CD4-positive, alpha-beta T cell treated with Interleukin-17A for 1 hour (primary cell): ENCODE measurements around the gene BNIP3.

Experiments
- DNase-seq: peaks from one replicate; pipeline ENCODE4 v3.0.0-alpha.2; 2020

BNIP3 gene, protein sequence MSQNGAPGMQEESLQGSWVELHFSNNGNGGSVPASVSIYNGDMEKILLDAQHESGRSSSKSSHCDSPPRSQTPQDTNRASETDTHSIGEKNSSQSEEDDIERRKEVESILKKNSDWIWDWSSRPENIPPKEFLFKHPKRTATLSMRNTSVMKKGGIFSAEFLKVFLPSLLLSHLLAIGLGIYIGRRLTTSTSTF

DNA sequence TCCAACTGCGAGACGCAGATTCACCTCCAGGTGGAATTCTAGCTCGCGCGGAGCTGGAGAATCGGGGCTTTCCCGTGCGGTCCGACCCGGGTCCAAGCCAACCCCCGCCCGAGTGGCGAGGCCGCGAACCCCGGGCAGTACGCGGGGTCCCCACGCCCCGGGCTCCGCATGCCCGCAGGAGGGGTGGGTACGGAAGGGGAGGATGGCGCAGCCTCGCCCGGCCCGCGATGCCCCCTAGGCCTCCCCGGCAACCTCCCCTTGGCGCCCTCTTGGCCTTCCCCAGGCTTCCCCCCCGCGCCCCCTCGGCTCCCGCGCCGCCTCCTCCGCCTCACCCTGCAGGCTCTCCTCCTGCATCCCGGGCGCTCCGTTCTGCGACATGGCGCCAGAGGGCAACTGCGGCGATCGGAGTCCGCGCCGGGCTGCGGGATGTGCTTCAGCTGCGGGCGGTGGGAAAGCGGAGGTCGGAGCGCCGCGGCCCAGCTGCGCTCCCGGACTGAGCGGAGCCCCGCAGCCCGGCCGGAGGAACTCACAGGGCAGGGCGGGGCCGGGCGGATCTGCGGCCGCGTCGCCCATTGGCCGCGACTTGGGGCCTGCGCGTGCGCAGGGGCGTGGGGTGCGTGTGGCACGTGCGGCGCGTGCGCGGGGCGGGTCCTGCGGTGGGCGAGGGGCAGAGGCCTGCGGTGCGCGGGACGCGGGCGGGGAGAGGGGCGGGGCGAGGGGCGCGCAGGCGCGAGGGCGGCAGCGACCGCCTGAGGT, at the start of gene BNIP3:
Gene BNIP3 (minus strand): TSS at position 495 of the 756 bp plus-strand sequence. CDS start 117 bp downstream, at position 378.
- DNase-seq: peak; percentile 95

DNA sequence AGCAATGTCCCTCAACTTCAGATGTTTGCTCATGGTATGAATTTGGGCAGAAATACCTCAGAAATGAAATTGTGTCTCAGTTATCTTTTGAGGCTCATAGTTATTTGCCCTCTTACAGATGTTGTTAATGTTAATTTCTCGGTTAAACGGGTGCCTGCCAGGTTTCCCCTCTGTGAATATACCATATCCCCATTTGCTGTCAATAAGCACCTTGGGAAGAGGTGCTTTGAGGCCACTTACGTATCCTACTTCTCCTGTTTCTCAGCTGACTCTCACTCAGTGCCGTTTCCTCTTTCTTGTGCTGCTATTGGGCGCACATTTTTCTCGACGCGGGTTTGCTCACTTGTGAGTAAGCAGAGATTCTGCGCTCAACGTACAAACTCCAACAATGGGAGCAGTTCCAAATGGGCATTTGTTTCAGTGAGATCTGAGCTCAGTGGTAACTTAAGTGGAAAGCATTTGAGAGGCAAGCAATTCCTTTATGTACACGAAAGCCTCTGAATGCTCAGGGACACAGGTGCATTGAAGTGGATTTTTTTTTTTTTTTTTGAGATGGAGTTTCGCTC, 49.3 kb upstream of the BNIP3 start:
- no peak for DNase-seq

DNA sequence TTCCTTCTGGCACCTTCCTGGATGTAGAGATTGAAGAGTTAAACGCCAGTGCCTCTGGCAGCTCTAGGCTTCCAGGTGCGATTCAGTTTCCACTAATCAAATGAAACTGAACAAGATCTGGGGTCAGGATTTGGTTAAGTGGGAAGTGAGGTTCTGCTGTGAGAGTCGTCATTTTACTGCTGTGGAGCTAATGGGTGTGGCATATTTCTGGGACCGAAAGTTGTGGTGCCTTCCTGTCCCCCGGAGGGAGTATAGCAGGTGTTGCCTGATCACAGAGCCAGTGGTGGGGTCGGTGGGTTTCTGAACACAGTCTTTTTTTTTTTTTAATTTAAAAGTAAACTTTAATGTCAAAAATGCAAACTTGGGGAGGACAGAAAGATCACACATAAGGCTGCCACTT, 47.0 kb upstream of the BNIP3 start:
- DNase-seq: no peak

DNA sequence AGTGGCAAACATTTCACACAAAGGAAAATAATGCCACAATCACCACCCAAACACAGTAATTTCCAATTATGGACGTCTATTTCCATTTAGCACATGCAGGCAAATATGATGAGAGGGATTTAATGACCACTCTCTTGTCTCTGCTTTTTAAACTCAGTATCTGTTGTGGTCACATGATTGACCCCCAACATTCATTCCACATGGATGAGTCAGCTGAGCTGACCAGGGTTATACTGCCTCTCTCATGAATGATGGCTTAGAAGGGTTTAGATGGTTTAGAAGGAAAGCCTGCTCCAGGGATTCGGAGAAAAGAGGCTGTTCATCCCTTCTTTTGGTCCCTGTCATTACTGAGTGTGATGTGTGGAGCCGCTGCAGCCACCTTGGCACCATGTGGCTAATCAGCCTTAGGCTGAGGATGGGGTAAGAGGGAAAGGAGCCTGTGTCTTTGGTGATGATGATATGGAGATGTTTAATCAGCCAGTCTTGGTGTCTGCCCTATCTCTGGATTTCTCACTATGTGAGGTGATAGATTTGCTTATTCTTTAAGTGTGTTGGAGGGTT, 45.8 kb upstream of the BNIP3 start:
- DNase-seq: no peak

DNA sequence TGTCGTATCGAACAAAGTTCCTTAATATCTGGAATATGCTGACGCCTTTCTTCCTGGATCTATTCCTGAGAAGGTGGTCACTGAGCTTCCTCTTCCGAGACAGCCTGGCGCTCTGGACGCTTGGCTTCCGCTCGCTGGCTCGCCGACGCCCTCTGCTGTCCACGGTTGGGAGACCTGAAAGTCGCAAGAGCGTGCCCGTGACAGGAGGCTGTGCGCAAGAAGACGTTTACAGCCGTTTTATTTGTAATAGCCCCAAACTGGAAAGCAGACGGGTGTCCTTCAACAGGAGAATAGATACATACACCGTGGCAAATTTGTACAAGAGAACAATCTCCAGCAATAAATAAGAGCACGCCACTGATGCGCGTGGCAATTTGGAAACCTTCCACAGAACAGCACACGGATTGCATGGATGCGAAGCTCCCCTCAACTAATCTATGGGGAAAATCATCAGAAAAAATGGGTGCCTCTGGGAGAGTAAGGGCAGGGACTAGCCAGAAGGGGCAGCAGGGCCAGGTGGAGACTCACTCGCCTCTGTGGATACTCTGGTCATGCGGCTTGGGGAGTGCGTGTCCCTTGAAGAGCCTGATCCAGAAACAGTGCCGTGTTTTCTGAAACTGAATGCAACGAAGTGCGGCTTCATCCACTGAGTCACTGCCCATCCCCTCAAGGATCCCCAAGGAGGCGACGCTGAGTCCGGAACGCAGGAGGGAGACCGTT, 41.5 kb upstream of the BNIP3 start:
- DNase-seq: peak; percentile 72

DNA sequence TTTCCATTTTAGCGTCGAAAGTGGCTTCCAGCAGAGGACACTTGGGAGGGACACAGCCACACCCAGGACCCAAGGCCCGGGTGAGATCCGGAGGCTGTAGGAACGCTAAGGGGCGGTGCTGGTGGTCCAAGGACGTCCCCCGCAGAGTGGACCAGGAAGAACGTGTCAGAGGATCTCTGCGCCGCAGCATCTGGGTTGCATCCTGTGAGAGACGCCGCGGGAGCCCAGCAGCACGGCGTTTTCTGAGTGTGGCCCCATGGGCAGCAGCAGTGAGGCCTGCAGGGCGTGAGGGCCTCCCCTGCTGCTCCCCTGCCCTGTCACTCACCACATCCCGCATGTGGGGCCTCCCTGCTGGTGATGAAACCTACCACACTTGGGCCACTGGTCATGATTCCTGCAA, 40.5 kb upstream of the BNIP3 start:
- DNase-seq: no peak

DNA sequence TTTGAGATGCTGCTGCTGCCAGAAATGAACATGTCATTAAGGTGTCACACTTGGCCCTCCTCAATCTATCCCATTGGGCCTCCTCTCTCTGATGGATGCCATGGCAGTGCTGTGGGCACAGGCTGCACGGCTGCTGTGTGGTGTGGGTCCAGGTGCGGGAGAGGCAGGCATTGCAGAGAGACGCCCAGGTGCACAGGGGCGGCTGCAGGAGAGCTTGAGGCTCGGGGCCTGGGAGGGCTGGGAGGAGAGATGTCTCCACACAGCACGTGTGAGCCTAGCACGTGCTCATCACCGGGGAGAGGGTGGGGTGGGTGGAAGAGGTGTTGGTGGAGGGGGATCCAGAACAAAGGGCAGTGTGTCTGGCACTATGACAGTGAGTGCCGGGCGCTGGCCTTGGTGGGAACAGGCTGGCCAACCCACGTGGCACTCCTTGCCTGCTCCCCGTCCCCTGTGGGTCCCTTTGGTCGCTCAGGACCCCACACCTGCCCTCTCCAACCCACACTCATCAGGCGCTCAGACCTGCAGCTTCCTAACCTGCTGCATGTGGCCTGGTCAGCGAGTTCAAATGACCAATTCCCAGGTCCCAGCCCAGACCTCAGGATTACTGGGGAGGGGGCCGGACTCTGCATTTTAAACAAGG, 39.9 kb upstream of the BNIP3 start:
- DNase-seq: no peak

DNA sequence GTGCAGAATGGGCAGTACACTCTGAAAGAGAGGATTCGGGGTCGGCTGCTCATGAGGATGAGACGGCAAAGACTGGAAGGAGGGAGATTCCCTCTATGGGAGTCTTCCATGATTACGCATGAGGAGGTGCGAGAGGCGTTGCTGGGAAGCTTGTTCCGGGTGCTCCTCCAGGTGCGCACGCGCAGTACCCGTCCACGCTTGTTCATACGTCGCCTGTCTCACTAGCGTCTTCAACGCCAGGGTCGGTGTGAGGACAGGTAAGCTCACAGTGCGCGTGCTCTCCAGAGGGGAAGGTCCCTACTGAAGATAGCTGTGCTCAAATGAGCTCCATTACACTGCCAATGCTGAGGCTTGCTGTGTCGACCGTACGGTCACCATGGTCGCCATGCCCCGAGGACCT, 39.3 kb upstream of the BNIP3 start:
- no peak for DNase-seq

DNA sequence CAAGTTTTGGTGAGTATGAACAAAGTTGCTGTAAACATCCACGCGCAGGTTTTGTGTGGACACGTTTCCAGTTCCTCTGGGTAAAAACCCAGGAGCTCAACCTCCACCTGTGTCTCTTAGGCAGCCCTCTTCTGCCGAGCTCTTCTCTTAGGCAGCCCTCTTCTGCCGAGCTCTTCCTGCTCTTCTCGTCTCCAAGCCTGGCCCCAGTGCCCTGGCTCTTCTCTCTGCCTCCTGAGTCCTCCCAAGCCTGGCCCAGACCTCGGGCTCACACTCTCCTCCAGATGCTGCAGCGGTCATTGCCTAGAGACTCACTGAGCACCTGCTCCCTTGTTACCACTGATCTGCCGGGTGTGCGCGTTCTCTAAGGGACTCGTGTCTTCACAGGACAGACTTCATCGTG, 38.7 kb upstream of the BNIP3 start:
- DNase-seq: no peak

DNA sequence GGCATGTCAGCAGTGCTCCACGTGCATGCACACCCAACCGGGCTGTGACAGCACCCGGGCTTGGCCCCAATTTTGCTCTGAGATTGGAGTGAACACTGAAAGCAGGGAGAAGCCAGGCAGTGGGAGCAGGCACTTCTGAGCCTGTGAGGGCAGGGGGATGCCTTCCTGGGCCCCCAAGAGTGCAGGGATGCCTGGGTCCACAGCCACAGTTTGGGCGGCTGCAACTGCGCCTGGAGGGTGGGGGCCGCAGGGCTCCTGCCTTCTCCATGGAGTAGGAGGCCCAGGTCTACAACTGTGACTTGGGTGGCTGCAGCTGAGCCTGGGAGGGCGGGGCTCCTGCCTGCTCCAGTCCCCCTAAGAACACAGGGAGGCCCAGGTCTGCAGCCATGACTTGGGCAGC, 37.6 kb upstream of the BNIP3 start:
- no peak for DNase-seq

DNA sequence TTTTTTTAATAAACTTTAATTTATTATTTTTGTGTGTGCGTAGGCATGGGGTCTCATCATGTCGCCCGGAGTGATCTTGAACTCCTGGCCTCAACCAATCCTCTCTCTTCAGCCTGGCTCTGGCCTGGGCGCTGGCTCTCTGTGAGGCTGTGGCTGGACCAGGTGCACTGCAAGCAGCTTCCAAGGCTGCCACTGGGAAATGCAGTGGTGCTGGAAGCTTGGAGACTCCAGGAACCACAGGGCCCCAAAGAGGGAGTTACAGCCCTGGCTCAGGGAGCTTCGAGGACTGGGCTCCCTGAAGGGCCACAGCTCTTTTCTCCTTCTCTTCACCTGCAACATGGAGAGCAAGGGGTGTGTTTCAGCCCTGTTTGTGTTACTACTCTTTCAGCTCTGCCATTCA, 36.7 kb upstream of the BNIP3 start:
- DNase-seq: no peak

DNA sequence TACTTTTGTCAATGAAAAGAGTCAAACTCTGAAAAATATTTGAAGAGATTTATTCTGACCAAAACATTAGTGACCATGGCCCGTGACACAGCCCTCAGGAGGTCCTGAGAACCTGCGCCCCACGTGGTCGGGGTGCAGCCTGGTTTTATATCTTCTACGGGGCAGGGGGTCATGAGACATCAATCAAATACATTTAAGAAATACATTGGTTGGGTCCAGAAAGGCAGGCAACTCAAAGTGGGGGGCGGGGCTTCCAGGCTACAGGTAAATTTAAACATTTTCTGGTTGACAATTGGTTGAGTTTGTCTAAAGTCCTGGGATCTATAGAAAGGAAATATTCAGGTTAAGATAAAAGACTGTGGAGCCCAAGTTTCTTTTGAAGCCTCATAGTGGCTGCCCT, 34.8 kb upstream of the BNIP3 start:
- DNase-seq: no peak

DNA sequence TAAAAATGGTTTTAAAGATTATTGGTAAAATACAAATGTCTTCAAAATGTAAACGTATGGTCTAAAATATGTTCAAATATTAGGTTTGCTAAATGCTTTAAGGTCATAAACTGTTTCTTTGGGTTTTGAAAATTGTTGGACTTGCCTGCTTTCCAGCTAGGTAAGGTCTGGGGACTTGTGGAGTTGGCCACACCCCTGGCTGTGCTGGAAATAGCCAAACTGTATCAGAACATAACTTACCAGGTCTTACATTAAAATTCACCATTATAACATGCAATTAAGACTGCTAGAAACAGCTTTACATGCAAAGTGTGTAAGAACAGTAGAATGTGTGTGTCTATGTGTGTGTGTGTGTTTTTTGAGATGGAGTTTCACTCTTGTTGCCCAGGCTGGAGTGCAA, 29.7 kb upstream of the BNIP3 start:
- no peak for DNase-seq

DNA sequence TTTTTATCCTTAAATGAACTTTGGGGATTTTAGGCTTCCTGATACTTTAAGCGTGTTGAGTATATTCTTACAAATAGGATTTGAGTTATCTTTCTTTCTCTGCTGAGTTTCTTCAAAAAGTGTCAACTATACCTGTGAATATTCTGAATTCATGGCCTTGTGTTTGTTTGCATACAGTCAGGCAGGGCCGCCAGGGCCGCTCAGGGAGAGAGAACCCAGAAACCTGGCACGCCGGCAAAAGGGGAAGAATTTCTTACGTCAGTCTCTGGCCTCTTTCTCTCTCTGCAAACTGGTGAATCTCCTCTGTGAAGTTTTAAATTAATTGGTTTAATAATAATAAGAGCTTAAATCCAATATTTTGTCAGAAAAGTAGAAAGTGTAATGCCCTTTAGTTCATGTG, 29.3 kb upstream of the BNIP3 start:
- DNase-seq: no peak

DNA sequence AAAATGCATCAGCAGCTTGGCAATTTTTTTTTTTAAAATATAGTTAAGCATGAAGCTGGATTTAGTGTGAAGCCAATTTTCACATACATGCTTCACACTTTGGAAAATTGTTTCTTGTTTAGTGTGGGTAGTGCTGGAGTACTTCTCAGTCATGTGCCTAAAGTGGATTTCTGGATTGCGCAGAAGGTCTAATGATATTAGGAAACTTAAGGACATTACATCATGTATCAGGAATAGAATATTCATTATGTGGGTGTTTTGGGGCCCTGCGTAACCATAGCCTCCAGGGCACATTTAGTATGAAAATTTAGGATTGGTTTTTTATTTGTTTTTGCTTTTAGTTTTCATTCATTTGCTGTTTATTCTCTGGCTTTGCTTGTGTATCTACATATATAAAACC, 28.8 kb upstream of the BNIP3 start:
- DNase-seq: no peak

DNA sequence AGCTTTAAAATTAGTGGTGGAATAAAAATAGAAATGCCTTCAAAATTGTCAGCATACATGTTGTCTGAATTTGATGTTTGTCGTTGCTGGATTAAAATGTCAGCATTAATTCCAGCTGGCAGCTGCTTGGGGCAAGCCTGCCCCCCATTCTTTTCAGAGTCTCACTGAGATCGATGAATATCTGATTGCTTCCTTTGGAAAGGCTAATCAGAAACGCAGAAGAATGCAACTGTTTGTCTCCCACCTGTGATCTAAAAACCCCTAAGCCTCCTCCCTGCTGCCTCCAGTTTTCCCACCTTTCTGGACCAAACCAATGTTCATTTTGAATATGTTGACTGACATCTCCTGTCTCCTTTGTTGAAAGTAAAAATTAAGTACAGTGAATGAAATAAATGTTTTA, 27.9 kb upstream of the BNIP3 start:
- no peak for DNase-seq

DNA sequence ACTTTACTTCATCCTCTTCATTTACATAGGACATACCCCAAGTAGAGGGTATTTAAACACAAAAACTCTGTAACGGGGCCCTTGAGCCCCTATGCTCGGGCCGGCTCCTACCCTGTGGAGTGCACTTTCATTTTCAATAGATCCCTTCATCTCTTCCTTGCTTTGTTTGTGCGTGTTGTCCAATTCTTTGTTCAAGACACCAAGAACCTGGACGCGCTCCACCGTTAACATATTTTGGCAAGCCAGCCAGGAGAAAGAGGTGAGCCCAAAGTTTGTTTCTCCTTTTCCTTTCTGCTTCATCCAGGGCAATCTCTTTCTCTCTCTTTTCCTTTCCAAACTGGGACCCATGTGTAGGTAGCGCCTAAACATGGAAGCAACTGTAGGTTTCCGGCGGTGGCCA, 26.0 kb upstream of the BNIP3 start:
- no peak for DNase-seq

DNA sequence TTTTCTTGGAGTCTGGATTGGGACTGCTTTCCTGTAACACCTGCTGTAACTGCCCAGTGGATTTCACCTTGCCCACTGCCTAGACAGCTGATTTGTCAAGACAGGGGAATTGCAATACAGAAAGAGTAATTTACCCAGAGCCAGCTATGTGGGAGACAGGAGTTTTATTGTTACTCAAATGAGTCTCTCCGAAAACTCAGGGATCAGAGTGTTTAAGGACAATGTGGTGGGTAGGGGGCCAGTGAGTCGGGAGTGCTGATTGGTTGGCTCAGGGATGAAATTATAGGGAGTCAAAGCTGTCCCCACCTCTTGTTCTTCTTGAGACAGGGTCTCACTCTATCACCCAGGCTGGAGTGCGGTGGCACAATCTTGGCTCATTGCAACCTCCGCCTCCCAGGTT, 25.2 kb upstream of the BNIP3 start:
- no peak for DNase-seq

DNA sequence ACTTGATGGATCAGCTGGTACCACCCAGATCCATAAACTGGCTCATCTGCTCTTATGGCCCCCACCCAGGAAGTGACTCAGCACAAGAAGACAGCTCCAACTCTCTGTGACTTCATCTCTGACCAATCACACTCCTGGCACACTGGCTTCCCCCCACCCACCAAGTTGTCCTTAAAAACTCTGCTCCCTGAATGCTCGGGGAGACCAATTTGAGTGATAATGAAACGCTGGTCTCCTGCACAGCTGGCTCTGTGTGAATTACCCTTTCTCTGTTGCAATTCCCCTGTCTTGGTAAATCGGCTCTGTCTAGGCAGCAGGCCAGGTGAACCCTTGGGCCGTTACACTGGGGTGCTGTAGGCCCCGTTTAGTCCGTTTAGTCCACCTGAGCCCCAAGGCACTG, 23.4 kb upstream of the BNIP3 start:
- no peak for DNase-seq

DNA sequence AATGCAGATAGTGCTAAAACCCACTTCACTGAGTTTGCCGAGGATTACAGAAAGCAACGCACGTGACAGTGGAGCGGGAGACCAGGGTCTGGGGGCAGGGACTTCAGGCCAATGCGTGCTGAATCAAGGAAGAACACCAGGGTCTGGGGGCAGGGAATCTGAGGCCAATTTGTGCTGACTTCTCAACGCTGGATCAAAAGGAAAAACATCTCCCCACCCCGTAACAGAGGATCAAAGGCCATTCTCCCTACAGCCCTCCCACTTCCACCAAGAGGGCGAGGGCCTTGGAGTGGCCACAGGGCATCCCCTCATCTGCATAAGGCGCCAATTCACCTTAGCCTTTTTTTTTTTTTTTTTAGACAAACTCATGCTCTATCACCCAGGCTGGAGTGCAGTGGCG, 22.3 kb upstream of the BNIP3 start:
- DNase-seq: no peak

DNA sequence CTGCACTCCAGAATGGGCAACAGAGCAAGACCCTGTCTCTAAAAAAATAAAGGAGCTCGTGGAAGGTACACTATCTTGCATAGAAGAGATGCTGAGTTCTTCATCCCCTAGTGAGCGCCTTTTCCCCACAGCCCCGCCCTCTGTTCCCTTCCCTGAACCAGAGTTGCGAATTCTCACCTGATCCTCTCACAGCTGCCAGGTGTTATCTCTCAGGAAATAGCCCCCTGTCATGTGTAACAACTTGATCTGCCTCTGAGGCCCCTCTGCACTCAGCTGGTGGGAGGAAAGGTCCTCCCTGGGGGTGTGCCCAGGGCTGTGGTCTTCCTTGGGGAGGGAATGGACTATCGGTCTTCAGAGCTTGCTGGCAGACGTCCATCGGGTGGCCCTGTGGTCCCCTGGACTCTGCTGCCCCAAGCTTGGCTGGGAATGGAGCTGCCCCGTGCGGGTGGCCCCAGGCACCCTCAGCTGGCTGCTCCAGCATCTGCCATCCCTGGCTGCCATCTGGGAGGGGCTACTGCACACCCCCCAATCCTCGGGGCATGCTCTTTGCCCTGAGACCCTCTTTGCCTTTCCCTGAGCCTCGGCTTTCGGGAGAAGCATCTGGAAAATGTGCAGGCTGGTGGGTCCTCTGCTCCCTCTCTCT, 21.7 kb upstream of the BNIP3 start:
- no peak for DNase-seq

DNA sequence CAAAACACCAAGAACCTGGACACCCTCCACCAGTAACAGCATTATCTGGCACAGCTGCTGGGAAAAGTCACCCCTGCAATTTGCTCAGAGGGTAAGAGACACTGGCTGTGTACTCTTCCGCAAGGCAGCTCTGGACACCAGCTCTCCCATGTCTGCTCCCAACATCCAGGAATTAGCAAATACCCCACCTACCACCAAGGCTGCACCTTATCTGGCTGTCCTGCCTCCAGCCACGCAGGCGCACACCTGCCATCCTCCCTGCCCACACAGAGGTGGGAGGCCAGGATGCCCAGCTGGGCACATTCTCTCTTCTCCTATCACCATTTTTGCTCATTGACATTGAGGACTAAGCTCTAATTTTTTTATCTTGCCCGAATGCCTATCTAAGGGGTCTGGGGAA, 20.3 kb upstream of the BNIP3 start:
- DNase-seq: no peak
